Measurements from ENCODE around the gene HRH2. TPM values are rescaled to one million over a fixed set of nuclear protein-coding genes. Genes with fewer than 3 reads are reported as not detected.

Gene HRH2
- total RNA-seq, 1 experiment from 2014 or later = 3.3 TPM

DNA sequence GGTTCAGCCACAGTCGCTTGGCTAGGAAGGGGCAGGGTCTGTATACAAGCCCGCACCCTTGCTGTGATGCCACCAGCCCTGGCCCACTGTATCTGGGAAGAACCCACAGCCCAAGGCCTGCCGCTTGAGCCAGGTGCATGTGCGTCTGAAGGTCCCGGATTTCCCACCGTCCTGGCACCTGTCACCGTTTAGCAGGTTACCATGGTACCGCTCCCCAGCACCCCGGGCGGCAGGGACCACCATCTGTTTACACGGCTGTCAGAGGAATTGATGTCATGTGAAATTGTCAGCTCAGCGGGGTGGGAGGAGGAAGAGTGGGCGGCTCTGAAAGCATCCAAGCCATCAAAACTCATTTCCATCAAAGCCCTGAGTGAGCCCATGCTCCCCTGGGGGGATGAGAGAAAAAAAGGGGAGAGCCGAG is 92.7 kb downstream of the HRH2 start:
- Histone ChIP-seq H2BK15ac (ENCODE audit: low read depth, low read length) (no peak overlapping the region), H3K27me3 (ENCODE audit: insufficient read depth, low read length) (no peaks in the 10 kb centered on the region), H3K79me1 (ENCODE audit: insufficient read depth, low read depth, low read length, poor library complexity, severe bottlenecking) (no peaks in the 10 kb centered on the region), H3K23ac (ENCODE audit: insufficient read length, low read depth, low read length) (no peak overlapping the region), H3T11ph (ENCODE audit: low read length) (no peak overlapping the region), H3K4me1 (ENCODE audit: insufficient read depth, low read length) (peaks cover 2% of the 10 kb centered on the region; the same call in 1 of the 2 replicates), H3K18ac (ENCODE audit: insufficient read length, low read depth, low read length) (no peak overlapping the region), H3K14ac (ENCODE audit: insufficient read depth, low read length) (no peak overlapping the region), H4K5ac (ENCODE audit: insufficient read length, low read depth, low read length) (no peak overlapping the region), H2BK5ac (ENCODE audit: insufficient read length, low read length) (no peak overlapping the region), H3K79me2 (ENCODE audit: insufficient read depth, low read length) (no peaks in the 10 kb centered on the region), H3K4me2 (ENCODE audit: insufficient read depth, insufficient read length, low read length) (no peak overlapping the region), H3K56ac (ENCODE audit: insufficient read length, low read depth, low read length) (no peak overlapping the region), H4K8ac (replicated peaks; ENCODE audit: insufficient read length, low read depth, low read length) (no peak overlapping the region), H3K4ac (ENCODE audit: low read depth, low read length) (no peak overlapping the region), H3K27ac (ENCODE audit: insufficient read length, low read depth, low read length) (no peak overlapping the region), H4K20me1 (ENCODE audit: control insufficient read depth, insufficient read depth, insufficient read length) (no peaks in the 10 kb centered on the region), H3K9me3 (ENCODE audit: control insufficient read depth, low read depth, low read length) (no peaks in the 10 kb centered on the region), H4K91ac (ENCODE audit: insufficient read length, low read depth, low read length) (no peak overlapping the region), H2BK12ac (ENCODE audit: insufficient read length, low read depth, low read length) (no peak overlapping the region), H2BK20ac (ENCODE audit: low read depth, low read length, poor library complexity, severe bottlenecking) (no peak overlapping the region), H3K23me2 (ENCODE audit: insufficient read length, low read depth, low read length, poor library complexity, severe bottlenecking) (no peaks in the 10 kb centered on the region), H2AFZ (ENCODE audit: low read length) (no peak overlapping the region), H2BK120ac (ENCODE audit: low read depth, low read length, poor library complexity, severe bottlenecking) (no peak overlapping the region), H2AK5ac (ENCODE audit: insufficient read length, low read length) (no peak overlapping the region), H3K9ac (ENCODE audit: extremely low read depth, insufficient read length, low read length) (no peak overlapping the region)
- H3K4me3 Mint-ChIP-seq = no peak overlapping the region
- peaks cover 36% of the 10 kb centered on the region in 2 experiments for H3K4me1 Mint-ChIP-seq
- no peaks in the 10 kb centered on the region for H3K36me3 Mint-ChIP-seq (ENCODE audit: insufficient read depth in 1 of 3, low read depth in 3 of 3)
- H3K9me3 Mint-ChIP-seq = no peaks in the 10 kb centered on the region
- TF ChIP-seq, protein P1, sequence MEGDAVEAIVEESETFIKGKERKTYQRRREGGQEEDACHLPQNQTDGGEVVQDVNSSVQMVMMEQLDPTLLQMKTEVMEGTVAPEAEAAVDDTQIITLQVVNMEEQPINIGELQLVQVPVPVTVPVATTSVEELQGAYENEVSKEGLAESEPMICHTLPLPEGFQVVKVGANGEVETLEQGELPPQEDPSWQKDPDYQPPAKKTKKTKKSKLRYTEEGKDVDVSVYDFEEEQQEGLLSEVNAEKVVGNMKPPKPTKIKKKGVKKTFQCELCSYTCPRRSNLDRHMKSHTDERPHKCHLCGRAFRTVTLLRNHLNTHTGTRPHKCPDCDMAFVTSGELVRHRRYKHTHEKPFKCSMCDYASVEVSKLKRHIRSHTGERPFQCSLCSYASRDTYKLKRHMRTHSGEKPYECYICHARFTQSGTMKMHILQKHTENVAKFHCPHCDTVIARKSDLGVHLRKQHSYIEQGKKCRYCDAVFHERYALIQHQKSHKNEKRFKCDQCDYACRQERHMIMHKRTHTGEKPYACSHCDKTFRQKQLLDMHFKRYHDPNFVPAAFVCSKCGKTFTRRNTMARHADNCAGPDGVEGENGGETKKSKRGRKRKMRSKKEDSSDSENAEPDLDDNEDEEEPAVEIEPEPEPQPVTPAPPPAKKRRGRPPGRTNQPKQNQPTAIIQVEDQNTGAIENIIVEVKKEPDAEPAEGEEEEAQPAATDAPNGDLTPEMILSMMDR (conservative IDR thresholded peaks at IDR 0.05) = no peak
- peaks cover 13% of the 10 kb centered on the region for H3K27me3 Mint-ChIP-seq (ENCODE audit: low read depth)
- no CpG with 5 or more reads among the region's 14 CpGs for WGBS (ENCODE audit: extremely low coverage, insufficient read length, low lambda C conversion rate)
- DNase-seq = no peak
- peak overlapping the region in 2 of 3 experiments; percentile 76 to 92; a peak in 1 of 7 replicates for H3K27ac Mint-ChIP-seq
